Endometrial microvascular endothelial cells (primary cell): ENCODE measurements around the gene TRIM59. TPM values are rescaled to one million over a fixed set of nuclear protein-coding genes. Genes with fewer than 3 reads are reported as not detected.

Source experiments
- total RNA-seq: library from RNA; depleted of rRNA; stranded (reverse); fragments of >200 nt; gene quantifications from one replicate; pipeline ENCODE4 v1.2.3, GENCODE V29; 2015; ENCODE audit errors: inconsistent ontology term

Gene TRIM59
- total RNA-seq, 1 donor from 2014 or later: 34.8 TPM

Other genes with a start within 250 kb of the TRIM59 start
- gene C3orf80, start 224.4 kb downstream of the TRIM59 start, total RNA-seq: not detected
- gene IFT80, start 50.6 kb downstream of the TRIM59 start, total RNA-seq: 36.7 TPM
- gene SMC4, start 50.1 kb downstream of the TRIM59 start, total RNA-seq: 92.3 TPM
- gene KPNA4, start 115.8 kb upstream of the TRIM59 start, total RNA-seq: 50.3 TPM
- gene ARL14, start 227.4 kb upstream of the TRIM59 start, total RNA-seq: not detected